A549 (cell line): ENCODE measurements around the gene AVPR1A.

Experiments
- CTCF ChIP-seq: fragments of >200 bp; sonication (Bioruptor Twin); formaldehyde crosslinking; IDR thresholded peaks from 3 replicates; pipeline ENCODE4 v1.5.1; 2016
- MAX ChIP-seq: IDR thresholded peaks from 2 replicates; pipeline ENCODE4 v1.6.1; 2012
- PBX3 ChIP-seq: IDR thresholded peaks from 2 replicates; pipeline ENCODE4 v1.6.1; 2012

- TF ChIP-seq CTCF = no peak
- TF ChIP-seq MAX = no peak
- no peak for TF ChIP-seq PBX3
These were observed 55.5 kb downstream of the AVPR1A start for GRCh38 chr12:63095369-63095980.
